NCI-H1092 treated with DMSO at 0.1 percent for 48 hours (cell line): ENCODE measurements around the gene ARHGEF10L.

Experiments used
- DNase-seq: peaks from one replicate; lab custom pipeline; 2025; lab: John Stamatoyannopoulos, UW

The ARHGEF10L gene

GRCh38 chr1:17674726-17675500 is 135.4 kb downstream of the ARHGEF10L start:
- DNase-seq, result no peak

GRCh38 chr1:17675744-17676143 is 136.2 kb downstream of the ARHGEF10L start:
- DNase-seq, result no peak

GRCh38 chr1:17676387-17677060 is 137.0 kb downstream of the ARHGEF10L start:
- no peak for DNase-seq

GRCh38 chr1:17678011-17678410 is 138.5 kb downstream of the ARHGEF10L start:
- no peak for DNase-seq

GRCh38 chr1:17679856-17680255 is 140.4 kb downstream of the ARHGEF10L start:
- DNase-seq, result no peak

- DNase-seq, result no peak
Measured at GRCh38 chr1:17680308-17680707, 140.8 kb downstream of the ARHGEF10L start.

GRCh38 chr1:17682400-17682799 is 142.9 kb downstream of the ARHGEF10L start:
- DNase-seq, result peak; percentile 46

- no peak for DNase-seq
Measured at GRCh38 chr1:17683598-17683997, 144.1 kb downstream of the ARHGEF10L start.

GRCh38 chr1:17684810-17685209 is 145.3 kb downstream of the ARHGEF10L start:
- DNase-seq, result no peak

- DNase-seq, result peak; percentile 31
Measured at GRCh38 chr1:17686258-17686657, 146.8 kb downstream of the ARHGEF10L start.

- DNase-seq, result no peak
Measured at GRCh38 chr1:17687145-17687544, 147.6 kb downstream of the ARHGEF10L start.

- peak; percentile 36 for DNase-seq
Measured at GRCh38 chr1:17688217-17688810, 148.8 kb downstream of the ARHGEF10L start.

- no peak for DNase-seq
Measured at GRCh38 chr1:17689011-17689410, 149.5 kb downstream of the ARHGEF10L start.

- DNase-seq, result no peak
Measured at GRCh38 chr1:17690906-17691634, 151.6 kb downstream of the ARHGEF10L start.

- no peak for DNase-seq
Measured at GRCh38 chr1:17692645-17693044, 153.1 kb downstream of the ARHGEF10L start.

- peak; percentile 24 for DNase-seq
Measured at GRCh38 chr1:17696417-17697301, 157.2 kb downstream of the ARHGEF10L start.

GRCh38 chr1:17697458-17697857 is 158.0 kb downstream of the ARHGEF10L start:
- DNase-seq, result no peak

- no peak for DNase-seq
Measured at GRCh38 chr1:17699581-17699980, 160.1 kb downstream of the ARHGEF10L start.

GRCh38 chr1:17700945-17701810 is 161.7 kb downstream of the ARHGEF10L start:
- DNase-seq, result no peak

- no peak for DNase-seq
Measured at GRCh38 chr1:17704176-17704575, 164.7 kb downstream of the ARHGEF10L start.
